22Rv1 (cell line): ENCODE measurements around the gene GLIS1.

Experiments
- CTCF ChIP-seq: fragments of 450-650 bp; IDR thresholded peaks from 2 replicates; pipeline ENCODE4 v1.5.1; 2017; ENCODE audit warnings: mild to moderate bottlenecking
- ZFX ChIP-seq: fragments of 450-650 bp; IDR thresholded peaks from 2 replicates; pipeline ENCODE4 v1.6.1; 2017; ENCODE audit warnings: antibody characterized with exemption, borderline replicate concordance

- TF ChIP-seq CTCF (no peak), ZFX (no peak)
Observed at GRCh38 chr1:53771648-53772047, 32.7 kb upstream of the GLIS1 start.
